ENCODE measurements around the gene ACSL4.

Gene ACSL4

DNA sequence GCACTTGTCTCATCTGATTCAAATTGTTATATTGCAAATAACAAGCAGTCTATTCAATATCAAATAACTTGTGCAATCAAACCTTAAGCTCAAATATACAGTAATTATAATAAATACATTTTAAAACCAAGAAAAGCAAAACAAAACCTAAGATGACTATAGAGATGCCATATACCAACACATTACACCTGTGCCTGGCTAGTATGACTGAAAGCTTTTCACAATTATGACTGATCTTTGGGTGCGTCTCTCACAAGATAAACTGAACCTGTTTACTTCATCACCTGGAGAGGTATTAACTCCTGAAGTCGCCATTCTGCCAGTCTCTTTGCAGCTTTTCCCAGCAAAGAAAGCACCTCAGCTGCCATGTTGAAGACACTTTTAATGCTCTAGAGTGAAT is 41.3 kb downstream of the ACSL4 start:
- DNase-seq (ENCODE audit: extremely low spot score) = no peak
- ChIA-PET POLR2A (no interaction called here), CTCF (no interaction called here)
- TF ChIP-seq ELF4 (IDR thresholded peaks at IDR 0.05) (no peak), LEF1 (IDR thresholded peaks at IDR 0.05; ENCODE audit: borderline replicate concordance) (no peak), BHLHE40 (IDR thresholded peaks at IDR 0.05; ENCODE audit: borderline replicate concordance) (no peak), CTBP1 (IDR thresholded peaks at IDR 0.05; ENCODE audit: borderline replicate concordance) (no peak), SUZ12 (IDR thresholded peaks at IDR 0.05) (no peak), FOXM1 (IDR thresholded peaks at IDR 0.05; ENCODE audit: borderline replicate concordance) (no peak), L3MBTL2 (conservative IDR thresholded peaks at IDR 0.05) (no peak), SP1 (IDR thresholded peaks at IDR 0.05) (no peak), FOXA1 (IDR thresholded peaks at IDR 0.05) (no peak), ARNT (IDR thresholded peaks at IDR 0.05) (no peak), HDGF (IDR thresholded peaks at IDR 0.05; ENCODE audit: borderline replicate concordance) (no peak), NFRKB (IDR thresholded peaks at IDR 0.05) (no peak), FOXK2 (IDR thresholded peaks at IDR 0.05) (no peak)

DNA sequence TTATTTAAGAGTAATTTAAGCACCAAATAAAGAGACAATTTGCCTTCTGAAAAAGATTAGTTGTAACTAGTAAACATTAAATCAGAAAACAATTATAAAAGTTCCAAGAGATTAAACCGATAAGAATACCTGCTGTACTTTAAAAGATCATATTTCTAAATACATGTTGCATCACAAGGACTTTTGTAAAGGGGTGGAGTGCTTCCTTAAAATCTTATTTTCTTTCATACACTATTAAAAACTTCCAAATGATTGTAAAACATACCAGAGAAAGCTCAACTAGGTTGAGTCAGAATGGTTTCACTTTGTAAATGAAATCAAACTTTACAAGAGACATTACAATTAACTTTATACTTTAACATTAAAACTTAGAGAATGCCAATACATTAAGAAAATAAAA is 41.8 kb downstream of the ACSL4 start:
- TF ChIP-seq SUZ12 (IDR thresholded peaks at IDR 0.05) (no peak), ELF4 (IDR thresholded peaks at IDR 0.05) (no peak), ZNF384 (IDR thresholded peaks at IDR 0.05) (no peak), L3MBTL2 (conservative IDR thresholded peaks at IDR 0.05) (no peak), LEF1 (IDR thresholded peaks at IDR 0.05; ENCODE audit: borderline replicate concordance) (no peak), NFRKB (IDR thresholded peaks at IDR 0.05) (no peak), HDGF (IDR thresholded peaks at IDR 0.05; ENCODE audit: borderline replicate concordance) (no peak), BHLHE40 (IDR thresholded peaks at IDR 0.05; ENCODE audit: borderline replicate concordance) (no peak), CTBP1 (IDR thresholded peaks at IDR 0.05; ENCODE audit: borderline replicate concordance) (no peak), FOXM1 (IDR thresholded peaks at IDR 0.05; ENCODE audit: borderline replicate concordance) (no peak), FOXA1 (IDR thresholded peaks at IDR 0.05) (no peak), FOXK2 (IDR thresholded peaks at IDR 0.05) (no peak), TARDBP (IDR thresholded peaks at IDR 0.05) (no peak), SP1 (IDR thresholded peaks at IDR 0.05) (no peak), ARNT (IDR thresholded peaks at IDR 0.05) (no peak)
- TF ChIP-seq, protein P1, sequence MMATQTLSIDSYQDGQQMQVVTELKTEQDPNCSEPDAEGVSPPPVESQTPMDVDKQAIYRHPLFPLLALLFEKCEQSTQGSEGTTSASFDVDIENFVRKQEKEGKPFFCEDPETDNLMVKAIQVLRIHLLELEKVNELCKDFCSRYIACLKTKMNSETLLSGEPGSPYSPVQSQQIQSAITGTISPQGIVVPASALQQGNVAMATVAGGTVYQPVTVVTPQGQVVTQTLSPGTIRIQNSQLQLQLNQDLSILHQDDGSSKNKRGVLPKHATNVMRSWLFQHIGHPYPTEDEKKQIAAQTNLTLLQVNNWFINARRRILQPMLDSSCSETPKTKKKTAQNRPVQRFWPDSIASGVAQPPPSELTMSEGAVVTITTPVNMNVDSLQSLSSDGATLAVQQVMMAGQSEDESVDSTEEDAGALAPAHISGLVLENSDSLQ (IDR thresholded peaks at IDR 0.05) = no peak
- CTCF ChIA-PET = no interaction called here
- POLR2A ChIA-PET = no interaction called here
- no peak for DNase-seq (ENCODE audit: extremely low spot score)

DNA sequence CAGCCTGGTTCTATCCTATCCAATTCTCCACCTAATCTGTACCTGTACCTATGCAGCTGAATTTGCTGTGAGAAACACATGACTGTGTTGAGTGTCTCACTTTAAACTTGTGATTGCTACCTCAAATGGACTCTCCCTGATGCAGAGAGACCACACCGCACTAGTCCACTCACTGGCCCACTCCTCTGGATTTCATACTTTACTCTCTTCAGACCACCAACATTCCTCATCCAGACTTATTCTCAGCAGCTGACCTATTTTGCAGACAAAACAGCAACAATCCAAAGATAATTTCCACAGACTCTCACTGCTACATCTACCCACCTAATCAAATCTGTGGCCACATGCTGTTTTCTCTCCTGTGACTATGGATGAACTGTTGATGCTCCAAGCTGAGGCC is 45.2 kb downstream of the ACSL4 start:
- TF ChIP-seq CTBP1 (IDR thresholded peaks at IDR 0.05; ENCODE audit: borderline replicate concordance) (no peak), ELF4 (IDR thresholded peaks at IDR 0.05) (no peak), HDGF (IDR thresholded peaks at IDR 0.05; ENCODE audit: borderline replicate concordance) (no peak), ARNT (IDR thresholded peaks at IDR 0.05) (no peak), LEF1 (IDR thresholded peaks at IDR 0.05; ENCODE audit: borderline replicate concordance) (no peak), FOXK2 (IDR thresholded peaks at IDR 0.05) (no peak), SP1 (IDR thresholded peaks at IDR 0.05) (no peak), L3MBTL2 (conservative IDR thresholded peaks at IDR 0.05) (no peak), SUZ12 (IDR thresholded peaks at IDR 0.05) (no peak), FOXM1 (IDR thresholded peaks at IDR 0.05; ENCODE audit: borderline replicate concordance) (no peak), FOXA1 (IDR thresholded peaks at IDR 0.05) (no peak), ZNF384 (IDR thresholded peaks at IDR 0.05) (no peak), NFRKB (IDR thresholded peaks at IDR 0.05) (no peak), BHLHE40 (IDR thresholded peaks at IDR 0.05; ENCODE audit: borderline replicate concordance) (no peak), TARDBP (IDR thresholded peaks at IDR 0.05) (no peak)
- TF ChIP-seq, protein P1 (IDR thresholded peaks at IDR 0.05) = no peak
- CTCF ChIA-PET = interaction anchor here (0.9 kb wide), 1 partner anchor 52 kb away, joined by 4 read pairs; no protein-coding TSS in a partner anchor
- POLR2A ChIA-PET = no interaction called here
- no peak for DNase-seq (ENCODE audit: extremely low spot score)

DNA sequence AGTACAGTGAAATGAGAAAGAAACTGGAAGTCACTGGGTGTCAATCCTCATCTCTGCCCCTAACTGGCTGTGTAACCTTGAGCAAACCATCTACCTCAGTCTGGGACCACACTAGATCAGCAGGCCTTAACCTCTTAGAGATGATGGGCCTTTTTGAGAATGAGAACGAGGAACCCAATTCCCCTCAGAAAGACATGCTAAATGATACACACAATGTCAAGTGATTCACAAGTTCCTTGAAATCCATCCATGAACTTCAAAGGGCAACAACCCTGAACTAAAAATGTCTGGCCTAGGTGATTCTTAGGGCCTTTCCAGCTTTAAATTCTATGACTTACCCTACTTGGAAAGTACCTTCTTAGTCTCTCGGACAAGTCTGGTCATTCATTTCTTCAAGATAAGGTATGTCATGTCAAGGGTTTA is 47.4 kb downstream of the ACSL4 start:
- no peak for DNase-seq (ENCODE audit: extremely low spot score)
- no peak for TF ChIP-seq SUZ12 (IDR thresholded peaks at IDR 0.05)
- no peak for TF ChIP-seq NFRKB (IDR thresholded peaks at IDR 0.05)
- TF ChIP-seq BHLHE40 (IDR thresholded peaks at IDR 0.05; ENCODE audit: borderline replicate concordance) = no peak
- ChIA-PET CTCF (no interaction called here), POLR2A (no interaction called here)

DNA sequence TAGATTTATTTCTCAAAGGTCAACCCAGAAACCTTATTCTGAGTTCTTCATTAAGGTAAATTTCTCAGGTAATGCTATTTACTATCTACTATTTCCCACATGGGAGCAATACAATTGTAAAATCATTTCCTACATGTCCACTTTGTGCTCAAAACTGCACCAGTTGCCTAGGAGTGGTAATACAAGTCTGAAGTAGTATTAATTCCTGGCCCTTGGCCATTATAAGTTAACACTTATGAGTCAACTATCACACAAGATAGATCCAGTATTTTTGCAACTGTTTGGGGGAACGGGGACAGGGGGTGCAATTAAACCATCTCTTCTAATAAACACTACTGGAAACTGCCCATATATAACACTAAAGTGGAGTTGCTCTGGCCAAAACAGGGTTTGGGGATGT is 48.9 kb downstream of the ACSL4 start:
- no peak for DNase-seq (ENCODE audit: extremely low spot score)
- POLR2A ChIA-PET = no interaction called here
- CTCF ChIA-PET = no interaction called here
- TF ChIP-seq FOXK2 (IDR thresholded peaks at IDR 0.05) = no peak

DNA sequence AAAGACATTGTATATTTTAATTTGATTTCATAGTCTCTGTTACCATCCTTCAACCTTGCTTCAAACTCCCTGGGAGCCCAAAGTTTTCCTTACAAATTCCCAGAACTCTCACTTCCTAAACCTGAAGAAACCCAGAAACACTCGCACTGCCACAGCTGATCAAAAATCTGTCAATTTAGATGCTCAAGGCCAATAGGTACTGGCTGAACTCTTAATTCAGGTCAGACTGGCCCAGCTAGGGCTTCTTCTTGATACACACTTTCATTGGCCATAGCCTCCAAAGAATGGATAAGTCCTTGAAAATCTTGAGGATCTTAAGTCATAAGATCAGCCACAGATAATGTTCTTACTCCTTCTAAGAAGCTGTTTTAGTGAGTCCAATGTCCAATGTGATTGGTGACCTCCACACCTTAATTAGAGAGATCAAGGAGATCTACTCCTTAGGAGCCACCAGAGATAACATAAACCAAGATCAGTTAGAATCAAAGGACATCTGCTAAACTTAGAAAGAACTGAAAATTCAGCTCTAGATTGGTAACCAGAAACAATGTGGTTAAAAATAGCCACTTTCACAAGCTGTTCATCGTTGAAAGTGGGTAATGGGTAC is 51.5 kb downstream of the ACSL4 start:
- ChIA-PET POLR2A (no interaction called here), CTCF (interaction anchor here (0.6 kb wide), 1 partner anchor 9 kb away, joined by 3 read pairs; no protein-coding TSS in a partner anchor)
- DNase-seq (ENCODE audit: extremely low spot score) = no peak
- TF ChIP-seq NFRKB (IDR thresholded peaks at IDR 0.05) (no peak), ZNF384 (IDR thresholded peaks at IDR 0.05) (no peak), ARNT (IDR thresholded peaks at IDR 0.05) (no peak), HDGF (IDR thresholded peaks at IDR 0.05; ENCODE audit: borderline replicate concordance) (no peak), L3MBTL2 (conservative IDR thresholded peaks at IDR 0.05) (no peak), FOXA1 (IDR thresholded peaks at IDR 0.05) (no peak), FOXM1 (IDR thresholded peaks at IDR 0.05; ENCODE audit: borderline replicate concordance) (no peak), SP1 (IDR thresholded peaks at IDR 0.05) (no peak), FOXK2 (IDR thresholded peaks at IDR 0.05) (no peak), ELF4 (IDR thresholded peaks at IDR 0.05) (no peak), LEF1 (IDR thresholded peaks at IDR 0.05; ENCODE audit: borderline replicate concordance) (no peak), CTBP1 (IDR thresholded peaks at IDR 0.05; ENCODE audit: borderline replicate concordance) (no peak)
- TF ChIP-seq, protein P1 (IDR thresholded peaks at IDR 0.05) = no peak
